ENCODE data around the gene KCNJ11. TPM values are rescaled to one million over a fixed set of nuclear protein-coding genes. Genes with fewer than 3 reads are reported as not detected.

Gene KCNJ11
- total and polyA plus RNA-seq, 2 of the 8 experiments (the other 6 are each of a cell fraction or from before 2014, with no cell fraction given), result 3.8 to 6.3 TPM

- H2BK15ac ChIP-seq (ENCODE audit: low read length), result no peak overlapping the region
- DNase-seq (ENCODE audit: low read depth in 1 of 2, low spot score in 2 of 2) (no peak), FAIRE-seq (no peak)
- no peak overlapping the region for H2BK20ac ChIP-seq (ENCODE audit: low read length)
- no peaks in the 10 kb centered on the region for H3K79me1 ChIP-seq (ENCODE audit: low read depth, low read length)
- CTCF ChIA-PET (ENCODE audit: partially characterized antibody), result interaction anchor here (1.3 to 5.6 kb wide), 3 partner anchors 14 to 18 kb away, joined by 3 to 40 read pairs (median 6); no protein-coding TSS in a partner anchor
- H3K56ac ChIP-seq (replicated peaks; ENCODE audit: insufficient read length, low read depth, low read length), result no peak overlapping the region
- H4K5ac ChIP-seq (ENCODE audit: insufficient read length, low read depth, low read length), result no peak overlapping the region
- H3K27ac ChIP-seq (ENCODE audit: low read depth, low read length), result no peak overlapping the region
- H3K9ac ChIP-seq (replicated peaks in 1 of 4; ENCODE audit: extremely low read depth in 1 of 4, low read depth in 3 of 4, low read length in 3 of 4), result no peak overlapping the region
- no peak overlapping the region for H2AK5ac ChIP-seq (ENCODE audit: low read depth, low read length)
- POLR2A ChIA-PET (ENCODE audit: partially characterized antibody), result no interaction called here
- no peaks in the 10 kb centered on the region for H4K20me1 ChIP-seq (replicated peaks in 1 of 2; ENCODE audit: control insufficient read depth in 1 of 2, insufficient read depth in 2 of 2, low read length in 2 of 2)
- H2AFZ ChIP-seq (ENCODE audit: low read length), result no peak overlapping the region
- no peaks in the 10 kb centered on the region for H3K4me1 ChIP-seq (replicated peaks in 1 of 4; ENCODE audit: control insufficient read depth in 3 of 4, insufficient read depth in 4 of 4, low read length in 3 of 4)
- no peaks in the 10 kb centered on the region for H3K79me2 ChIP-seq (ENCODE audit: control insufficient read depth in 1 of 2, insufficient read depth in 2 of 2, low read length in 2 of 2)
- H4K91ac ChIP-seq (replicated peaks; ENCODE audit: insufficient read length, low read length), result no peak overlapping the region
- H3K9me3 ChIP-seq (ENCODE audit: insufficient read depth in 2 of 2, low read depth in 1 of 2, low read length in 1 of 2), result peaks cover 46 to 50% of the 10 kb centered on the region in 2 experiments
- H3K18ac ChIP-seq (ENCODE audit: extremely low read depth, low read length), result no peak overlapping the region
- no peak overlapping the region for H3K14ac ChIP-seq (ENCODE audit: insufficient read length)
- H3K4me2 ChIP-seq (ENCODE audit: insufficient read depth in 1 of 2, low read depth in 2 of 2, low read length in 2 of 2), result no peak overlapping the region
- no peak overlapping the region for H2BK5ac ChIP-seq (ENCODE audit: low read depth, low read length)
- no peak overlapping the region for H2BK12ac ChIP-seq (ENCODE audit: low read depth, low read length)
- H3K23ac ChIP-seq (ENCODE audit: insufficient read length), result no peak overlapping the region
- no peak overlapping the region for H2BK120ac ChIP-seq (replicated peaks; ENCODE audit: low read depth, low read length)
- no peak overlapping the region for H3K4ac ChIP-seq (replicated peaks; ENCODE audit: insufficient read length, low read depth, low read length)
- peaks cover 0 to 17% (median 0%) of the 10 kb centered on the region in 4 experiments; a peak in 3 of 8 replicates for H3K36me3 ChIP-seq (ENCODE audit: control insufficient read depth in 2 of 4, insufficient read depth in 4 of 4, low read length in 3 of 4)
- no peak overlapping the region for H3K4me3 ChIP-seq (ENCODE audit: extremely low read depth in 1 of 4, insufficient read depth in 2 of 4, low read depth in 3 of 4, low read length in 4 of 4)
- WGBS, 2 experiments (ENCODE audit: extremely low coverage in 1 of 2, insufficient coverage in 1 of 2, insufficient read length in 1 of 2, insufficient replicate concordance in 2 of 2, low coverage in 1 of 2, low lambda C conversion rate in 2 of 2, missing lambda C conversion rate in 1 of 2), result 87% methylated on average over 3 of the region's 3 CpGs; no CpG with 5 or more reads in 1 of the 2 experiments
- no peaks in the 10 kb centered on the region for H3K23me2 ChIP-seq (ENCODE audit: low read depth, low read length)
- H4K8ac ChIP-seq (ENCODE audit: extremely low read depth, insufficient read depth, low read length), result no peak overlapping the region
- no peaks in the 10 kb centered on the region; a peak in 1 of 7 replicates for H3K27me3 ChIP-seq (replicated peaks in 1 of 4; ENCODE audit: control insufficient read depth in 3 of 4, extremely low read depth in 1 of 4, insufficient read depth in 3 of 4, low read length in 3 of 4)
- no peak for TF ChIP-seq JUN (IDR thresholded peaks at IDR 0.05; ENCODE audit: low read depth, low read length)
- no peak for TF ChIP-seq USF2 (IDR thresholded peaks at IDR 0.05; ENCODE audit: low read length)
- TF ChIP-seq POU5F1 (IDR thresholded peaks at IDR 0.05; ENCODE audit: low read depth, low read length), result no peak
- TF ChIP-seq RBBP5 (IDR thresholded peaks at IDR 0.05; ENCODE audit: borderline replicate concordance, low read depth, low read length), result no peak
- no peak for TF ChIP-seq EP300 (IDR thresholded peaks at IDR 0.05; ENCODE audit: borderline replicate concordance in 1 of 2, low read depth in 2 of 2, low read length in 2 of 2)
Observed at GRCh38 chr11:17368551-17368950, 19.9 kb downstream of the KCNJ11 start.
